ENCODE results near the gene CYP39A1. TPM values are rescaled to one million over a fixed set of nuclear protein-coding genes. Genes with fewer than 3 reads are reported as not detected.

CYP39A1 gene
- total and polyA plus RNA-seq, 9 of the 15 experiments (the other 6 are each of a cell fraction or from before 2014, with no cell fraction given): not detected

DNA sequence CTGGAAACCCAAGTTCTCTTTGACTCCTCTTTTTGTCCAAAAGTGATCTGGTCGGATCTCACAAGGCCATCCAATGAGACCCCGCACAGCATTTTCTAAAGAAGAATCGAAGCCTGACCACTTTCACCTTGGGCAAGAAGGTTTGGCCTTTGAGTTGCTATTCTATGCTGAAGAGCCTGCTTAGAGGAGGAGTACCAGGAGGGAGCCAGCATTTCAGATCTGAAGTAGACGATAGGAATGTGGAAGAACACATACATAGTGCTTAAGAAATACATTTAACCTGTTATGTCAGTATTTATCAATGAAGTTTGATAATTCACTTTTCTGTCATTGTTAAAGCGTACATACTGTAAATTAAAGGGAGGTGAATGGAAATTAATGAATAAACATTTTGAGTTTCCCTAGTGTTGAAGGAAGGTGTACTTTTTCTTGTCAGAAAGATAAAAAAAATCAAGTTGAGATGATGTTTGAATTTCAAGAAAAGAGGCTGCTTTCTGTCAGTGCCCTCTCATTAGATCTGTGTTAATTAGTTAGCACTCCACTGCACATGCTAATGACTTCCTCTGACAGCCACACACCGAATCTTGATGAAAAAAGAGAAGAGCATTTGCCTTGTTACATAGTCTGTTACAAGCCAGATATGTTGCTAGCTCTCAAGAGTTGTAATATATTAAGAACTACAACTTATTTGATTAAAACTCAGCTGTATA lies 24.1 kb upstream of the CYP39A1 start:
- CTCF ChIA-PET (ENCODE audit: low intra/inter-chr PET ratio): no interaction called here
- DNase-seq (ENCODE audit: extremely low read depth in 1 of 4, low spot score in 3 of 4): no peak
- Histone ChIP-seq H3K9ac (ENCODE audit: insufficient read depth in 1 of 2, low read depth in 2 of 2, low read length in 2 of 2) (no peak overlapping the region), H2AFZ (ENCODE audit: low read depth, low read length) (no peak overlapping the region), H3K36me3 (ENCODE audit: control insufficient read depth, insufficient read depth, low read length) (no peaks in the 10 kb centered on the region), H3K9me1 (ENCODE audit: control insufficient read depth, insufficient read depth, low read length) (no peaks in the 10 kb centered on the region), H3K9me3 (replicated peaks; ENCODE audit: control insufficient read depth, insufficient read depth, low read depth, low read length) (no peaks in the 10 kb centered on the region), H3K4me3 (no peak overlapping the region), H3K4me2 (ENCODE audit: insufficient read depth, low read length) (no peak overlapping the region), H4K20me1 (replicated peaks; ENCODE audit: control insufficient read depth, insufficient read depth, low read length) (no peaks in the 10 kb centered on the region), H3K27ac (ENCODE audit: extremely low read depth, low read depth, low read length) (no peak overlapping the region), H3K79me2 (ENCODE audit: control insufficient read depth, insufficient read depth, low read length) (no peaks in the 10 kb centered on the region), H3K27me3 (ENCODE audit: control insufficient read depth in 2 of 2, insufficient read depth in 2 of 2, low read length in 2 of 2) (no peaks in the 10 kb centered on the region), H3K4me1 (replicated peaks in 1 of 2; ENCODE audit: control insufficient read depth in 2 of 2, insufficient read depth in 2 of 2, low read length in 2 of 2) (no peaks in the 10 kb centered on the region)
- no peak for FAIRE-seq
- POLR2A ChIA-PET: no interaction called here
- in situ Hi-C loops (cut with MboI): no loop called here
- TF ChIP-seq ZNF77 (CRISPR knock-in tag; IDR thresholded peaks at IDR 0.05) (no peak), RCOR1 (IDR thresholded peaks at IDR 0.05; ENCODE audit: borderline replicate concordance in 1 of 2, low read depth in 2 of 2, low read length in 2 of 2) (no peak), PTTG1 (tag; IDR thresholded peaks at IDR 0.05; ENCODE audit: low read depth) (no peak), ZNF354B (CRISPR knock-in tag; IDR thresholded peaks at IDR 0.05) (no peak), KAT2B (IDR thresholded peaks at IDR 0.05; ENCODE audit: low read depth, low read length) (no peak), LARP7 (IDR thresholded peaks at IDR 0.05) (no peak), IFI16 (CRISPR knock-in tag; IDR thresholded peaks at IDR 0.05) (no peak), TAF15 (IDR thresholded peaks at IDR 0.05; ENCODE audit: low read depth, low read length) (no peak), COPS2 (conservative IDR thresholded peaks at IDR 0.05) (no peak), ZNF586 (CRISPR knock-in tag; conservative IDR thresholded peaks at IDR 0.05) (no peak), DACH1 (IDR thresholded peaks at IDR 0.05; ENCODE audit: partially characterized antibody) (no peak), ZNF134 (CRISPR knock-in tag; conservative IDR thresholded peaks at IDR 0.05) (no peak)
- TF ChIP-seq, protein P1, sequence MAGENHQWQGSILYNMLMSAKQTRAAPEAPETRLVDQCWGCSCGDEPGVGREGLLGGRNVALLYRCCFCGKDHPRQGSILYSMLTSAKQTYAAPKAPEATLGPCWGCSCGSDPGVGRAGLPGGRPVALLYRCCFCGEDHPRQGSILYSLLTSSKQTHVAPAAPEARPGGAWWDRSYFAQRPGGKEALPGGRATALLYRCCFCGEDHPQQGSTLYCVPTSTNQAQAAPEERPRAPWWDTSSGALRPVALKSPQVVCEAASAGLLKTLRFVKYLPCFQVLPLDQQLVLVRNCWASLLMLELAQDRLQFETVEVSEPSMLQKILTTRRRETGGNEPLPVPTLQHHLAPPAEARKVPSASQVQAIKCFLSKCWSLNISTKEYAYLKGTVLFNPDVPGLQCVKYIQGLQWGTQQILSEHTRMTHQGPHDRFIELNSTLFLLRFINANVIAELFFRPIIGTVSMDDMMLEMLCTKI (IDR thresholded peaks at IDR 0.05; ENCODE audit: partially characterized antibody): no peak
- TF ChIP-seq, protein P2, sequence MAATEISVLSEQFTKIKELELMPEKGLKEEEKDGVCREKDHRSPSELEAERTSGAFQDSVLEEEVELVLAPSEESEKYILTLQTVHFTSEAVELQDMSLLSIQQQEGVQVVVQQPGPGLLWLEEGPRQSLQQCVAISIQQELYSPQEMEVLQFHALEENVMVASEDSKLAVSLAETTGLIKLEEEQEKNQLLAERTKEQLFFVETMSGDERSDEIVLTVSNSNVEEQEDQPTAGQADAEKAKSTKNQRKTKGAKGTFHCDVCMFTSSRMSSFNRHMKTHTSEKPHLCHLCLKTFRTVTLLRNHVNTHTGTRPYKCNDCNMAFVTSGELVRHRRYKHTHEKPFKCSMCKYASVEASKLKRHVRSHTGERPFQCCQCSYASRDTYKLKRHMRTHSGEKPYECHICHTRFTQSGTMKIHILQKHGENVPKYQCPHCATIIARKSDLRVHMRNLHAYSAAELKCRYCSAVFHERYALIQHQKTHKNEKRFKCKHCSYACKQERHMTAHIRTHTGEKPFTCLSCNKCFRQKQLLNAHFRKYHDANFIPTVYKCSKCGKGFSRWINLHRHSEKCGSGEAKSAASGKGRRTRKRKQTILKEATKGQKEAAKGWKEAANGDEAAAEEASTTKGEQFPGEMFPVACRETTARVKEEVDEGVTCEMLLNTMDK (IDR thresholded peaks at IDR 0.05; ENCODE audit: borderline replicate concordance, insufficient read depth, low read depth, low read length, poor library complexity, severe bottlenecking): no peak
- WGBS (ENCODE audit: insufficient coverage, low coverage, missing lambda C conversion rate): 2% methylated on average over 6 of the region's 6 CpGs
- intact Hi-C loops (cut with micrococcal nuclease): no loop called here
- BruUV-seq (replicated peaks): no TSS peak
- no peak for ATAC-seq

Measured in K562 (cell line).